CD4-positive, CD25-positive, alpha-beta regulatory T cell (primary cell): ENCODE measurements around the gene KSR1. TPM values are rescaled to one million over a fixed set of nuclear protein-coding genes. Genes with fewer than 3 reads are reported as not detected.

Source experiments
- ATAC-seq, 2 donors: fragments of 150-1000 bp; cut with Tn5 transposase; one replicate each; pipeline ENCODE4 v1.10.0; 2021; ENCODE audit warnings: low read depth in 2 of 2, moderate number of reproducible peaks in 2 of 2, moderate library complexity in 1 of 2
- DNase-seq, 3 donors: peaks; one replicate each; pipeline versions ENCODE4 v3.0.0 to v3.0.0-alpha.2; 2012 to 2022; ENCODE audit warnings: mixed read lengths in 1 of 3
- H3K27ac ChIP-seq: one replicate; pipeline ENCODE4 v1.7.0; 2013; ENCODE audit warnings: mild to moderate bottlenecking, low read length; ENCODE audit not compliant: insufficient read depth, poor library complexity, severe bottlenecking
- H3K27me3 ChIP-seq: one replicate; pipeline ENCODE4 v1.7.0; 2013; ENCODE audit warnings: low read length; ENCODE audit not compliant: control insufficient read depth, insufficient read depth
- H3K36me3 ChIP-seq: one replicate; pipeline ENCODE4 v1.7.0; 2013; ENCODE audit warnings: mild to moderate bottlenecking, low read length, moderate library complexity; ENCODE audit not compliant: control insufficient read depth, insufficient read depth
- H3K4me1 ChIP-seq: 2 replicates; pipeline ENCODE4 v1.7.0; 2013; ENCODE audit warnings: mild to moderate bottlenecking, low read length; ENCODE audit not compliant: insufficient read depth, control insufficient read depth, poor library complexity, severe bottlenecking
- H3K4me3 ChIP-seq: one replicate; pipeline ENCODE4 v1.7.0; 2013; ENCODE audit warnings: low read depth, mild to moderate bottlenecking, low read length, moderate library complexity
- H3K9me3 ChIP-seq, 2 experiments: 1 replicate in 1 of 2; 2 replicates in 1 of 2; pipeline ENCODE4 v1.7.0; 2013; ENCODE audit warnings: low read length in 2 of 2, mild to moderate bottlenecking in 1 of 2, moderate library complexity in 1 of 2; ENCODE audit not compliant: control insufficient read depth in 2 of 2
- H3K27ac Mint-ChIP-seq, 3 donors: one replicate each; pipeline ENCODE4 v1.8.0; 2020 to 2022; ENCODE audit warnings: mild to moderate bottlenecking in 3 of 3, mixed read lengths in 3 of 3, moderate library complexity in 2 of 3
- H3K27me3 Mint-ChIP-seq: one replicate; pipeline ENCODE4 v1.8.0; 2022; ENCODE audit warnings: mild to moderate bottlenecking, mixed read lengths
- H3K36me3 Mint-ChIP-seq: one replicate; pipeline ENCODE4 v1.8.0; 2020; ENCODE audit warnings: mixed read lengths
- H3K4me1 Mint-ChIP-seq, 4 donors: one replicate each; pipeline ENCODE4 v1.8.0; 2020 to 2022; ENCODE audit warnings: mixed read lengths in 4 of 4, mild to moderate bottlenecking in 1 of 4
- H3K4me3 Mint-ChIP-seq, 4 donors: one replicate each; pipeline ENCODE4 v1.8.0; 2020 to 2022; ENCODE audit warnings: mild to moderate bottlenecking in 4 of 4, mixed read lengths in 4 of 4, moderate library complexity in 3 of 4
- H3K9me3 Mint-ChIP-seq, 7 donors: one replicate each; pipeline ENCODE4 v1.8.0; 2020 to 2022; ENCODE audit warnings: mixed read lengths in 7 of 7, mild to moderate bottlenecking in 3 of 7, moderate library complexity in 2 of 7
- polyA plus RNA-seq, 4 donors: library from polyadenylated mRNA; unstranded; fragments of 300-500 nt; fragmentation: Illumina TruSeq; gene quantifications; one replicate each; pipeline ENCODE4 v1.2.3, GENCODE V29; 2021
- total RNA-seq: library from RNA; stranded (reverse); gene quantifications from one replicate; pipeline ENCODE4 v1.2.3, GENCODE V29; 2022

Gene KSR1
- total and polyA plus RNA-seq, 5 donors from 2014 or later, result 1.2 to 69.5 (median 1.7) TPM

GRCh38 chr17:27674335-27674734 is 218.1 kb downstream of the KSR1 start:
- DNase-seq (no peak), ATAC-seq (no peak)
- Histone ChIP-seq H3K36me3 (no peaks in the 10 kb centered on the region), H3K27ac (no peak overlapping the region), H3K27me3 (peaks cover 4% of the 10 kb centered on the region), H3K4me3 (no peak overlapping the region), H3K9me3 (no peaks in the 10 kb centered on the region), H3K4me1 (no peaks in the 10 kb centered on the region)
- H3K4me1 Mint-ChIP-seq, result no peaks in the 10 kb centered on the region
- H3K36me3 Mint-ChIP-seq, result no peaks in the 10 kb centered on the region
- H3K4me3 Mint-ChIP-seq, result no peak overlapping the region
- no peak overlapping the region for H3K27ac Mint-ChIP-seq
- H3K9me3 Mint-ChIP-seq, result peaks cover 0 to 2% (median 0%) of the 10 kb centered on the region in 7 donors
- peaks cover 5% of the 10 kb centered on the region for H3K27me3 Mint-ChIP-seq

Other genes starting within 250 kb of the KSR1 start
- gene WSB1, start 162.3 kb upstream of the KSR1 start, total RNA-seq, result 181 TPM
- 100 to 1,000 TPM; 176 to 280 (median 191) TPM for gene WSB1, start 162.3 kb upstream of the KSR1 start, polyA plus RNA-seq
- gene LGALS9, start 174.7 kb downstream of the KSR1 start, total RNA-seq, result 122 TPM
- gene LGALS9, start 174.7 kb downstream of the KSR1 start, polyA plus RNA-seq, result 10 to 100 TPM; 38.3 to 56.6 (median 40.2) TPM